Measurements from ENCODE around the gene CCL27. TPM values are rescaled to one million over a fixed set of nuclear protein-coding genes. Genes with fewer than 3 reads are reported as not detected.

Gene CCL27
- total RNA-seq, 2 experiments from 2014 or later, result 0.29 to 0.44 TPM

DNA sequence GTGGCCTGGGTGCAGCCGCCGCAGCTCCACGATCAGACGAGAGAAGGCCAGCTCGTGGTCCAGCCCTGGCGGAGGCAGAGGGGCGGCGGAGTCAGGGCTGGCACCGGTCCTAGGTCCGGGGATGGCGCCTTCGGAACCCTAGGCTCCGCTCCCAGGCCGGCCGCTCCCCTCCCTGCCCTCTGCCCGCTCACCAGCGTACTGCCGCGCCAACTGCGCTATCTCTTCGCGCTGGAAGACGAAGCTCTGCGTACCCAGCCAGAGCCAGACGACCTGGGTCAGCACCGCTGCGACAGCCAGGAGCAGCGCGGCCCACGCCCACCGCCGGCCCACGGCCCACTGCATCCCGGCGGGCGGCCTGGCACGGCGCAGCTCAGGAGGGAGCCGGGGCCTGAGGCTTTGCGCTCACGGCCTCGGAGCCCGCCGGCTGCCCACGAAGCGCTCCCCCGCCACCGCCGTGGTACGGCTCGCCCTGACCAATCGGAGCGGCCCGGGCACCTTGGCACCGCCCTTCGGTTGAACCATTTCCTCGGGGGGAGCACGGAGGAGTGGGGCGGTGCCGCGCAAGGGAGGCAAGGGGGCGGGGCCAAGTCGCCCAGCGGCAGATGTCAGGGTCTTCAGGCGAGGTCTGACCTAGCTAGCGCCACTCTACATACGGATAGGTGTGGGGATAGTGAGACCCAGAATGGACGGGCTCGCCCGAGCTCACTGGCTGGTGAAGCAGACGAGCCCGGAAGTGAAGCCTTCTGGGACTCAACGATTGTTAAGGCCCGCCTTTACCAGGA lies 24.9 kb downstream of the CCL27 start, which contains the start of gene SIGMAR1:
SIGMAR1 (minus strand) TSS at position 432 of the 782 bp plus-strand sequence; CDS start at position 342, 90 bp downstream.
- CTCF ChIA-PET, result interaction anchor here (0.5 to 10.9 kb wide), 8 partner anchors 8 to 65 kb away, joined by 3 to 89 read pairs (median 6); partner anchors contain the start of genes ARID3C, GALT and RPP25L
- POLR2A ChIA-PET, result interaction anchor here (0.6 to 3.1 kb wide), 9 partner anchors 10 to 435 kb away, joined by 3 to 41 read pairs (median 3); partner anchors contain the start of genes DCTN3, GALT and VCP

DNA sequence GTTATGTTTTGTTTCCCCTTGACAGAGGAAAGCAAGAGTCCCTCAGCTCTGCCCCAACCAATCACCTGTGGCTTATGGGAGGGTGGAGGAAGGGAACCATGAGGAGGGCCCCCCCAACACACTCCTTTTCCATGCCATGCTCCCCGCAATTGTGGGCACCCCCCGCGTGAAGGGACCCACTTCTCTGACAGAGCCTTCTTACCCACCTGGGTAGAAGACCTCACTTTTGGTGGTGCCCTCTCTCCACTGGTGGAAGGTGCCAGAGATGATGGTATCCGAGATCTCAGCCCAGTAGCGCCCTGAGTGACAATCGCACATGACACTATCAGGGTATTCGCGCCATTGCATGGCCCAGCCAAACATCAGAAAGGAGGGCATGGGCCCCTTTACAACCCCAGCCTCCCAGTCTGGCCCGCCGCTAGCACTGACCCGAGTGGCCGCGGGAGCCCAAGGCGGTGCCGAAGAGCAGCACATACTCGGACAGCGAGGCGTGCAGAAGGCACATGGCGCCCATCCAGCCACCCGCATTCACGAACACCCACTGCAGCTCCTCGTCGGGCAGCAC lies 25.6 kb downstream of the CCL27 start:
- CTCF ChIA-PET, result interaction anchor here (0.5 to 10.9 kb wide), 10 partner anchors 9 to 635 kb away, joined by 3 to 89 read pairs (median 8); partner anchors contain the start of genes DCTN3, GALT and RPP25L
- POLR2A ChIA-PET, result interaction anchor here (0.6 to 3.1 kb wide), 7 partner anchors 10 to 435 kb away, joined by 3 to 41 read pairs (median 3); partner anchors contain the start of genes DCTN3, GALT and VCP

GRCh38 chr9:34635556-34635955 lies 26.9 kb downstream of the CCL27 start:
- CTCF ChIA-PET, result interaction anchor here (0.7 to 10.9 kb wide), 9 partner anchors 10 to 44 kb away, joined by 3 to 89 read pairs (median 5); partner anchors contain the start of genes DCTN3, GALT and RPP25L
- POLR2A ChIA-PET, result interaction anchor here (1.3 kb wide), 1 partner anchor 15 kb away, joined by 3 read pairs; the partner anchor contains the start of gene DCTN3

DNA sequence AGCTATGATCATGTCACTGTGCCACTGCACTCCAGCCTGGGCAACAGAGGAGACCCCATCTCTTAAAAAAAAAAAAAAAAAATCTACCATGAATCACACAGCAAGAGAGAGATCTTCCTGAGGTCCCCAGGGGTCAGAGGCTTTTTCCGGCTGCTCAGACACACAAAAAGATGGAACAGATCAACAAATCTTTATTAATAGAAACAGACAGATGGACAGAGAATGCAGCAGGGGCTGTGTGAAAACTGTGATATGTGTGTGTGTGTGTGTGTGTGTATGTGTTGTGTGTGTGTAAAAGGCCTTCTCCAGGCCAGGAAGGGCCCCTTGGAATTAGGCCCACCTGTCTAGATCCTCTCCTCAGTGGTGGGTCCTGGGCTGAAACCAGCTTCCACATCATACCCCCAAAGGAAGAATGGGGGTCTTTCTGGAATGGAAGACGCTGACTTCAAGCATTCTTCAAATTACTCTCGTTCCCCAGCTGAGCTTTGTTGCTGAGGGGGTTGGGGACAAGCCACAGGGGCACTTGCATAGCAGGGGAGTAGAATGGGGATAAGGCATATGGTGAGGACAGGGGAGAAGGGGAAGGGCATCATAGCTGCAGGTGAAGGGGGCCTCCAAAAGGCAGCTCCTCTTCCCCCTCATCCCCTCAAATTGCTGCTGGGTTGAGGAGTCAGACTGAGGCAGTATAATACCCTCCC lies 27.8 kb downstream of the CCL27 start:
- POLR2A ChIA-PET, result interaction anchor here (1.3 to 1.5 kb wide), 2 partner anchors 14 to 23 kb away, joined by 3 to 4 read pairs; partner anchors contain the start of genes DCTN3 and RPP25L

GRCh38 chr9:34633851-34634550 lies 28.5 kb downstream of the CCL27 start:
- ChIA-PET CTCF (interaction anchor here (0.9 to 10.9 kb wide), 18 partner anchors 9 to 86 kb away, joined by 3 to 89 read pairs (median 6); partner anchors contain the start of genes DCTN3, GALT and RPP25L), POLR2A (interaction anchor here (0.6 to 1.5 kb wide), 2 partner anchors 22 to 43 kb away, joined by 4 to 14 read pairs; partner anchors contain the start of gene RPP25L)

More for the DNA sequence above, 27.8 kb downstream of the CCL27 start:
- CTCF ChIA-PET, result interaction anchor here (0.9 to 10.9 kb wide), 19 partner anchors 8 to 87 kb away, joined by 3 to 89 read pairs (median 6); partner anchors contain the start of genes DCTN3, GALT and RPP25L

- CTCF ChIA-PET, result interaction anchor here (1.1 to 10.9 kb wide), 14 partner anchors 8 to 85 kb away, joined by 3 to 89 read pairs (median 6); partner anchors contain the start of genes DCTN3, GALT and RPP25L
These were observed 29.3 kb downstream of the CCL27 start for GRCh38 chr9:34633166-34633565.

DNA sequence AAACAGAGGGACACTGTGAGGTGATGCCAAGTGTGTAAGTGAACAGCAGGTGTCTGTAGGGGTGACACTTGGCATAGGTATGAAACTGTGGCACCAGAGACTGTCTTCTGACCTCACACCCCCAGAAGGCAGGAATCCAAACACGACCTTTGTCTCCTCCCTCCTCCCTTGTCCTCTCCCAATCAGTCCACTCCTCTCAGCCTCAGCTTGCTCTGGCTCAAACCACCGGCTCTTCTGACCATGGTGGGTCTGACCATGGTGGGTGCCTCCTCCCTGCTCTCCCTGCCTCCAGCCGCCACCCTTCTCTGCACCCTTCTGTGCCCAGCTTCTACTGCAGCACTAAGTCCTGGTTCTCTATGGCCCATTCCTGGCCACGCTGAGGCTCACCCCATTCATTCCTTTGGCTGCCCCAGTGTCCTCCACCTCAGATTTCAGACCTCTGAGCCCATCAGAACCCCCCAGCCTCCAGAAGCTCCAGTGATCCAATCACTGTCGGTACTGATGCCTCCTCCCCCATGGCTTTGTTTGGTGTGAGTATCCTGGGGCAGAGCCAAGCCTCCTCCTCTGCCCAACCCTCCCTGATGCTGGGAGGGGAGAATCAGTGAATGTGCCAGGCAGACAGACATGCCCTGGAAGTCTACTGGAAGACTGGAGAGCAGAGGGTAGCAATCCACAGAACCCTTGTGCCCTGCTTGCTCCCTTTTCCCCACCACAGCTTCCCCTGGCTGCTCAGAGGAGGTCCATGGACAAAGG lies 31.9 kb downstream of the CCL27 start:
- POLR2A ChIA-PET, result no interaction called here
- CTCF ChIA-PET, result interaction anchor here (1.2 to 10.9 kb wide), 3 partner anchors 16 to 17 kb away, joined by 3 to 89 read pairs (median 4); partner anchors contain the start of genes GALT and RPP25L

More at GRCh38 chr9:34633166-34633565, 29.3 kb downstream of the CCL27 start:
- POLR2A ChIA-PET, result interaction anchor here (1.5 kb wide), 1 partner anchor 21 kb away, joined by 4 read pairs; the partner anchor contains the start of gene RPP25L

DNA sequence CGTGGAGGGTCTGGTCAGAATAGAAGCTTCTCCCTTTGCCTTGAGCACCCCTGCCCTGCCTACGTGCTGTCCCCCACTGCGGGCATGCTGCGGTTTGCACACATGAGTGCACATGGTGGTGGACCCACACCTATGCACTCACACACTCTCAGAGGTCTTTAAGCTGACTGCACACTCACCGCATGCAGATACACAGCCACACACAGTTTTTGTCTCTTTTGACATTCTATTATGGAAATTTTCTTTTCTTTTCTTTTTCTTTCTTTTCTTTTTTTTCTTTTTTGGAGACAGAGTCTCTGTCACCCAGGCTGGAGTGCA lies 33.0 kb downstream of the CCL27 start:
- CTCF ChIA-PET, result interaction anchor here (0.9 to 10.9 kb wide), 5 partner anchors 9 to 18 kb away, joined by 3 to 89 read pairs (median 4); partner anchors contain the start of genes DCTN3, GALT and RPP25L
- POLR2A ChIA-PET, result interaction anchor here (1.2 kb wide), 1 partner anchor 10 kb away, joined by 5 read pairs; the partner anchor contains the start of gene DCTN3

DNA sequence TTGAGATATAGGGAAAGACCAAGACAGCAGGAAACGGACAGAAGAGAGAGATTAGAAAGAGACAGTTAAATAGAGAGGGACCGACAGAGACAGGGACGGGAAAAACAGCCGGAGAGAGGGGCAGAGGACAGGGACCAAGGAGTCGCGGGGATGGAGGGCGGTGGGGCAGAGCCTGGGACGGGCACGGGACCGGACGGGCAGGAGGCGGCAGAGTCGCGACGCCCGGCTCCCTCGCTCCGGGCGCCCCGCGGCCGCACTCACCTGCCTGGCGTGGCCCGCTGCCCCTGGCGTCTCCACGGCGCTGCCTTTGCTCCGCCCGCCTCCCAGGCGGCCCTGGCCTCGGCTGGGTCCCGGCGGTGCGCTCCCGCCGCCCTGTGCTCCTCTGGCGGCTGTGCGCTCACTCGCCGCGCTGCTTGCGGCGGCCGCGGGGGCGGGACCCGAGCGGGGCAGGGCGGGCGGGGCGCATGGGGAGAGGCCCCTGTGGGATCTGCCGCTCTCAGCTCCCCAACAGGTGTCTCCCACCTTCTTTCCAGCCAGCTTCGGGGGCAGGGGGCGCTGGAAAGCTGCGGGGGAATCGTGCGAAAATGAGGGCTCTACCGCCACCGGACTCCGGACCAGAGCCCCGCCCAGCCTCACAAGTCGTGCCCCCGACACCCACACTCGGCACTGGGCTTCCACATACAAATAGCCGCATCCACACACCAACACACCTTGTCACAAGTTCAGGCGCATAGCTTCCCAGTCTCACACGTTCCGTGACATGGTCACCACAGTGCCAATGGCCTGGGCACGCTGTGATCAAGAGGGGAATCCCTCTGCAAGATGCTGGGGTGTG lies 33.6 kb downstream of the CCL27 start, which contains the start of gene ARID3C:
ARID3C (minus strand) TSS at position 411 of the 835 bp plus-strand sequence. CDS start 1,052 bp downstream, outside the sequence.
- POLR2A ChIA-PET, result interaction anchor here (1.2 kb wide), 1 partner anchor 9 kb away, joined by 5 read pairs; the partner anchor contains the start of gene DCTN3
- CTCF ChIA-PET, result interaction anchor here (0.9 to 10.9 kb wide), 5 partner anchors 9 to 19 kb away, joined by 3 to 89 read pairs (median 4); partner anchors contain the start of genes DCTN3, GALT and RPP25L

DNA sequence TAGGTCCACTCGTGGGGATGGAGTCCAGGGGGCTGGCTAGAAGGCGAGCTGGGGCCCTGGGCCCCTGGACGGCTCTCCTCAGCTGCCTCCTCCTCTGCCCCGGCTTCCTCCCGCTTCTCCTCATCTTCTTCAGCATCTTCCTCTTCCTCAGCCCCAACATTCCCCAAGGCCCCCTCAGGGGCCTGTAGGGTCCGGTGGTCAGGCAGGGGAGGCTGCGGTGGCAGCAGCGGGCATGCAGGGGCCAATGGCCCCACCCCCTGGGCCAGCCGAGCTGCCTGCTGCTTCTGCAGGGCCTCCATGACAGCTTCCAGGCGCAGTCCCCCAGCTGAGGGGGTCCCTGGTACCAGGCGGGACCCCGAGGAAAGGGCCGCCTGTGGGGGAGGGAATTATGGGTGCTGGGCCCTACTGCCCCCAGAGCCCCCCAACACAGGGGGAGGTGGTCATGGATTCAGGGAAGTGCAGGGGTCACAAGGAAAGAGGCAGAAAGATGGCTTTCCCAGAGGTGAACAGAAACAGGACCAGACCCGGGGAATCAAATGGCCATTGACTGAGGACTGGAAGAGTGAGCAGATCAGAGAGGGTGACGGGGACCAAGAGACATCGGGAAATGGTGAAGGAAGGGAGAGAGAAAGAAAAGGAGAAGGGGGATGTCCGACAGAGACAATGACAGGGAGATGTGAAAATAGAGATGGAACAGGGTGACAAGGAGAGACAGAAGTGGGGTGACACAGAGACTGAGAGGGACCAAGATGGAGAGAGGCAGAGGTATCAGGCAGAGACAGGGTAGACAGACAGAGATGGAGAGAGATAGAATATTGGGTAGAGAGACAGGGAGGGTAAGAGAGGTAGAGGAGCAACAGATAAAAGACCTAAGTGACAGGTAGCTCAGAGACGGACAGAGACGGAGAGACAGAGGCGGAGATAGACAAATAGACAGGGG lies 34.5 kb downstream of the CCL27 start:
- ChIA-PET POLR2A (interaction anchor here (1.2 kb wide), 1 partner anchor 8 kb away, joined by 5 read pairs; the partner anchor contains the start of gene DCTN3), CTCF (interaction anchor here (10.9 kb wide), 1 partner anchor 15 kb away, joined by 89 read pairs; the partner anchor contains the start of gene RPP25L)

DNA sequence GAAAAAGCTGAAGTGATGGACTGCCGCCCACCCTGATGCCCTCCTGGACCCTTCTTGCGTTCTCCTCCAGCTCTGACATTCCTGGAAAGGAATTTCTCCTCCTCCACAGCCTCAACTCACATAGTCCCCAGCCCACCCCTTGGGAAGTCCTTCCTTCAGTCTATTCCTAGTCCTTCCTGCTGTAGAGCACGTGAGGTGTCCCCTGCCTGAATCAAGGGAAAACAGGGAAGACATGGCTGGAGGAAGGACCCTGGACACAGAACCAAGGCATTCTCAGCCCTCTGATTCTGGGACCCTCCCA lies 37.3 kb downstream of the CCL27 start:
- POLR2A ChIA-PET, result interaction anchor here (1.1 kb wide), 1 partner anchor 12 kb away, joined by 3 read pairs; no protein-coding TSS in a partner anchor
- CTCF ChIA-PET, result interaction anchor here (1.1 to 1.7 kb wide), 4 partner anchors 8 to 33 kb away, joined by 4 to 9 read pairs (median 5); no protein-coding TSS in a partner anchor

DNA sequence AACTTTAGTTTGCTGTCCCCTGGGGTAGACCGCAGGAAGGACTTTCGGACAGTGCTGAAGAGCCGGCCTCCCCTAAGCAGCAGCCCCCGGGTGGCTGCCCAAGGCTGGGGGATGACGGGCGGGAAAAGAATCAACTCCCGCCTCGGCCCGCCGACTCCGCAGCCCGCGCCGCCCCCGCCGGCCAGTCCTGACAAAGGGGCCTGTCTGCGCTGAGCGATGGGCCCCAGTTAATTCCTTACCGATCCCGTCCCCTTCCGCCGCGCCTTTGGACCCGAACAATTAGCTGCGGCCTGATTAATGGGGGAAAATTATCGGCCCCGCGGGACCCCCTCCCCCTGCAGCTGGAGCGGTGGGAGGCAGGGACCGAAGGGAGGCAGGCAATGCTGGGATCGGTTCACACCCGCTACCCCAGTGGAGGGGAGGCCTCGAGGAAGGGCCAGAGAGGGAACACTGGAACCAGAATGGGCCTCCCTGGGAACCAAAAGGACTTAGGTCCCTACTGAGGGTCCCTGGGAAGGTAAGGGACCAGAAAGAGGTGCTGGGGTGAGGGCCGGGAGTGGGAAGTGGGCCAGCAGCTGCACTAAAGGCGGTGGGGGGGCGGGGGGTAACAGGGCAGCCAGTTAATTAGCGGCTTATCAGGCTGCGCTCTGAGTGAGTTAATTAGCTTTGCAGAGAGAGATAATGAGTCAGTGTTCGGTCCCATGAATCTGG lies 37.8 kb downstream of the CCL27 start:
- POLR2A ChIA-PET, result interaction anchor here (1.1 kb wide), 1 partner anchor 12 kb away, joined by 3 read pairs; no protein-coding TSS in a partner anchor
- CTCF ChIA-PET, result interaction anchor here (1.1 to 2.0 kb wide), 4 partner anchors 9 to 21 kb away, joined by 4 to 13 read pairs (median 8); no protein-coding TSS in a partner anchor

- ChIA-PET CTCF (interaction anchor here (0.7 to 2.0 kb wide), 3 partner anchors 11 to 377 kb away, joined by 3 to 13 read pairs (median 4); no protein-coding TSS in a partner anchor), POLR2A (no interaction called here)
These were observed 38.9 kb downstream of the CCL27 start for GRCh38 chr9:34623374-34624235.

Data from activated CD8-positive, alpha-beta memory T cell treated with anti-CD3 and anti-CD28 coated beads for 36 hours (primary cell).